Smooth muscle cell of the pulmonary artery (primary cell): ENCODE measurements around the gene FRMD4A. TPM values are rescaled to one million over a fixed set of nuclear protein-coding genes. Genes with fewer than 3 reads are reported as not detected.

Experiments
- total RNA-seq: library from RNA; depleted of rRNA; stranded (reverse); fragments of >200 nt; gene quantifications from 2 replicates; pipeline ENCODE4 v1.2.3, GENCODE V29; 2014

Gene FRMD4A
- 96.6 and 114 TPM in 2 replicates for total RNA-seq

DNA sequence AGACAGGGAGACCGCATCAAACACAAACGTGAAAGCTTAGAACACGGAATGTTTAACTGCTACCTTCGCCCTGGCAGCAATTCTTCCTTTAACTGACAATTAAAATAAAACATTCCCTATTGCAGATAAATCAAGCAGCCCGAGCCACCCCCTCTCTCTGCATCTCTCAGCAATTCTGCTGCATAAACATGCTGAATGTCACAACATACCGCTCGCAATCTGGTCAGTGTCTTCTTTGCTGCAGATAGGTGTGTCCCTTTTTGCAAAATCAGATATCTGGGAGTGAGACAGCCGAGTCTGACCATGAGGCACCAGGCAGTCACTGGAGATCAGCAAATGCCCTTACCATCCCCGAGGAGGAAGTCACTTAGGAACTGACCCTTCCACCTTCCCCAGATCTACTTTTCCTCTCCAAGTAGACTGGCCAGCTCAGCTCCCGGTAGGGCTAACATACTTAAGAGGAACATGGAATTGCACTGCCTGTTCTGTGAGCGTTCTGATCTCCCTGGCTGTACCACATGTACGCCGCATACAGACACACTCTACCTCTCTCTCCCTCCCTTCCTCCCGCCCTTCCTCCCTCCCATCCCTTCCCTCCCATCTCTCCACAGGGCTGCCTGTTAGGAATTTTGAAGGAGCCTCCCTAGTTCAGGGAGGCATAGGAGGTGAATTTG lies at the start of gene FRMD4A:
Gene FRMD4A, minus strand, starts transcription at position 537 of the 674 bp plus-strand sequence.

